Urinary bladder (tissue), 4 donors: ENCODE results near the gene DBF4. TPM values are rescaled to one million over a fixed set of nuclear protein-coding genes. Genes with fewer than 3 reads are reported as not detected.
"Not testable (repeated sequence)": the region's sequence is repeated elsewhere in the genome, so short reads cannot be mapped to it uniquely, and the experiment has no call there.

ENCODE experiments used
- DNase-seq: peaks from one replicate; pipeline ENCODE4 v3.0.0-alpha.2; 2015; ENCODE audit errors: extremely low spot score
- H3K27ac ChIP-seq: one replicate; pipeline ENCODE4 v1.5.1; 2013; ENCODE audit warnings: low read depth, mild to moderate bottlenecking, moderate library complexity
- H3K36me3 ChIP-seq: one replicate; pipeline ENCODE4 v1.6.1; 2013; ENCODE audit warnings: mild to moderate bottlenecking, moderate library complexity; ENCODE audit not compliant: insufficient read depth
- H3K4me1 ChIP-seq: one replicate; pipeline ENCODE4 v1.6.1; 2013; ENCODE audit warnings: mild to moderate bottlenecking, moderate library complexity; ENCODE audit not compliant: insufficient read depth
- H3K4me3 ChIP-seq: one replicate; pipeline ENCODE4 v1.5.1; 2013; ENCODE audit warnings: low read depth, low read length
- WGBS: extraction: QIAGEN DNeasy Blood & Tissue Kit; methylation state at CpG from one replicate; pipeline ENCODE4 v1.1.7; 2013; 5-methylcytosine and 5-hydroxymethylcytosine counted together
- polyA plus RNA-seq: library from polyadenylated mRNA; stranded (reverse); fragments of 200-250 nt; gene quantifications from one replicate; pipeline ENCODE4 v1.2.3, GENCODE V29; 2013
- total RNA-seq: library from RNA; depleted of rRNA; stranded (reverse); fragments of >200 nt; gene quantifications from one replicate; pipeline ENCODE4 v1.2.3, GENCODE V29; 2014
- donor health status: healthy with polysubstance abuse.
- donor health status: healthy.

Gene DBF4
- total RNA-seq (17.3 TPM), polyA plus RNA-seq (4.5 TPM)

- no peaks in the 10 kb centered on the region for H3K36me3 ChIP-seq
- no peaks in the 10 kb centered on the region for H3K4me1 ChIP-seq
- 2% methylated on average over 84 of the region's 84 CpGs for WGBS
- peak within 1 kb of the TSS; percentile 92 for H3K27ac ChIP-seq
- peak within 1 kb of the TSS; percentile 84 for H3K4me3 ChIP-seq
- DNase-seq = peak; percentile 88
Observed at GRCh38 chr7:87876040-87876868, at the start of gene DBF4, which contains the start of gene SLC25A40. Gene DBF4, plus strand, starts transcription at chr7:87876493. Its CDS starts 240 bp downstream, at chr7:87876733. Gene SLC25A40, minus strand, starts transcription at chr7:87876360. Its CDS starts 17,633 bp downstream, at chr7:87858727.

- H3K36me3 ChIP-seq, H3K27ac ChIP-seq, DNase-seq, H3K4me3 ChIP-seq, H3K4me1 ChIP-seq: not testable (repeated sequence)
- 90% methylated on average over 1 of the region's 1 CpG for WGBS
Observed at GRCh38 chr7:87828383-87828782, 47.9 kb upstream of the DBF4 start.

GRCh38 chr7:87831097-87831496 lies 45.2 kb upstream of the DBF4 start:
- H3K36me3 ChIP-seq = no peaks in the 10 kb centered on the region
- 87% methylated on average over 1 of the region's 1 CpG for WGBS
- no peak for DNase-seq
- no peak overlapping the region for H3K27ac ChIP-seq
- no peaks in the 10 kb centered on the region for H3K4me1 ChIP-seq
- no peak overlapping the region for H3K4me3 ChIP-seq

- WGBS = 72% methylated on average over 1 of the region's 1 CpG
- no peak overlapping the region for H3K27ac ChIP-seq
Observed at GRCh38 chr7:87833130-87833529, 43.2 kb upstream of the DBF4 start.

GRCh38 chr7:87837597-87837996 lies 38.7 kb upstream of the DBF4 start:
- no peaks in the 10 kb centered on the region for H3K4me1 ChIP-seq
- no peak for DNase-seq
- WGBS = 33% methylated on average over 1 of the region's 1 CpG
- H3K4me3 ChIP-seq = no peak overlapping the region
- no peak overlapping the region for H3K27ac ChIP-seq
- H3K36me3 ChIP-seq = no peaks in the 10 kb centered on the region

More at GRCh38 chr7:87833130-87833529, 43.2 kb upstream of the DBF4 start:
- no peak for DNase-seq
- H3K4me3 ChIP-seq = no peak overlapping the region
- H3K36me3 ChIP-seq = no peaks in the 10 kb centered on the region
- H3K4me1 ChIP-seq = no peaks in the 10 kb centered on the region

GRCh38 chr7:87850836-87851593 lies 25.3 kb upstream of the DBF4 start:
- no peak overlapping the region for H3K4me3 ChIP-seq
- H3K27ac ChIP-seq = no peak overlapping the region
- H3K36me3 ChIP-seq = peaks cover 3% of the 10 kb centered on the region
- 92% methylated on average over 1 of the region's 1 CpG for WGBS
- no peak for DNase-seq
- H3K4me1 ChIP-seq = no peaks in the 10 kb centered on the region

GRCh38 chr7:87852306-87852705 lies 24.0 kb upstream of the DBF4 start:
- no peaks in the 10 kb centered on the region for H3K4me1 ChIP-seq
- peaks cover 3% of the 10 kb centered on the region for H3K36me3 ChIP-seq
- 97% methylated on average over 6 of the region's 6 CpGs for WGBS
- DNase-seq = no peak
- H3K27ac ChIP-seq = no peak overlapping the region
- no peak overlapping the region for H3K4me3 ChIP-seq

GRCh38 chr7:87853237-87853864 lies 22.9 kb upstream of the DBF4 start:
- Histone ChIP-seq H3K4me1 (no peaks in the 10 kb centered on the region), H3K4me3 (no peak overlapping the region), H3K27ac (no peak overlapping the region), H3K36me3 (peaks cover 5% of the 10 kb centered on the region)
- no peak for DNase-seq
- 85% methylated on average over 1 of the region's 1 CpG for WGBS

- WGBS = 96% methylated on average over 3 of the region's 3 CpGs
- Histone ChIP-seq H3K4me3 (no peak overlapping the region), H3K27ac (no peak overlapping the region), H3K36me3 (peaks cover 2% of the 10 kb centered on the region), H3K4me1 (no peaks in the 10 kb centered on the region)
- DNase-seq = no peak
Observed at GRCh38 chr7:87858417-87859100, 17.7 kb upstream of the DBF4 start.

- WGBS = 95% methylated on average over 2 of the region's 2 CpGs
- Histone ChIP-seq H3K36me3 (no peaks in the 10 kb centered on the region), H3K4me3 (no peak overlapping the region), H3K27ac (no peak overlapping the region), H3K4me1 (no peaks in the 10 kb centered on the region)
- no peak for DNase-seq
Observed at GRCh38 chr7:87866089-87866488, 10.2 kb upstream of the DBF4 start.

- WGBS = 97% methylated on average over 6 of the region's 6 CpGs
Observed at GRCh38 chr7:87866533-87866932, 9.8 kb upstream of the DBF4 start.

GRCh38 chr7:87870471-87870870 lies 5.8 kb upstream of the DBF4 start:
- no peaks in the 10 kb centered on the region for H3K36me3 ChIP-seq
- 95% methylated on average over 4 of the region's 4 CpGs for WGBS

More at GRCh38 chr7:87866533-87866932, 9.8 kb upstream of the DBF4 start:
- not testable (repeated sequence) for DNase-seq, H3K4me1 ChIP-seq, H3K4me3 ChIP-seq, H3K27ac ChIP-seq, H3K36me3 ChIP-seq

GRCh38 chr7:87872346-87872745 lies 3.9 kb upstream of the DBF4 start:
- H3K27ac ChIP-seq = no peak overlapping the region
- no peak for DNase-seq
- H3K4me1 ChIP-seq = no peaks in the 10 kb centered on the region
- no peak overlapping the region for H3K4me3 ChIP-seq
- no peaks in the 10 kb centered on the region for H3K36me3 ChIP-seq
- WGBS = 90% methylated on average over 5 of the region's 5 CpGs

More at GRCh38 chr7:87870471-87870870, 5.8 kb upstream of the DBF4 start:
- no peak for DNase-seq
- H3K27ac ChIP-seq = no peak overlapping the region
- H3K4me1 ChIP-seq = no peaks in the 10 kb centered on the region
- H3K4me3 ChIP-seq = no peak overlapping the region
